Mesenchymal stem cell (in vitro differentiated cells and primary cell): Measurements from ENCODE around the gene NUTM1.

Experiments used
- DNase-seq: peaks from one replicate; pipeline ENCODE4 v3.0.0-alpha.2; 2013
- H2AFZ ChIP-seq: one replicate; pipeline ENCODE4 v1.6.1; 2013; ENCODE audit warnings: low read depth, mild to moderate bottlenecking, control low read depth, inconsistent platforms, low read length, moderate library complexity
- H2AK5ac ChIP-seq: 2 replicates; pipeline ENCODE4 v1.6.1; 2013; ENCODE audit warnings: low read length, moderate library complexity, mild to moderate bottlenecking, inconsistent platforms; ENCODE audit not compliant: severe bottlenecking
- H2BK120ac ChIP-seq: one replicate; pipeline ENCODE4 v1.6.1; 2013; ENCODE audit warnings: low read depth, mild to moderate bottlenecking, inconsistent platforms, low read length, moderate library complexity
- H2BK12ac ChIP-seq, 2 experiments: one replicate each; pipeline ENCODE4 v1.6.1; 2013; ENCODE audit warnings: inconsistent platforms in 2 of 2, low read length in 2 of 2, mild to moderate bottlenecking in 2 of 2, moderate library complexity in 2 of 2, control low read depth in 1 of 2
- H2BK15ac ChIP-seq: one replicate; pipeline ENCODE4 v1.6.1; 2013; ENCODE audit warnings: mild to moderate bottlenecking, low read depth, inconsistent platforms; ENCODE audit not compliant: poor library complexity, severe bottlenecking
- H2BK5ac ChIP-seq: 2 replicates; pipeline ENCODE4 v1.6.1; 2013; ENCODE audit warnings: low read depth, mild to moderate bottlenecking, low read length, control low read depth, inconsistent platforms; ENCODE audit not compliant: poor library complexity, severe bottlenecking
- H3K14ac ChIP-seq, 2 experiments: one replicate each; pipeline ENCODE4 v1.6.1; 2013; ENCODE audit warnings: inconsistent platforms in 2 of 2, low read length in 2 of 2, control low read depth in 1 of 2, mild to moderate bottlenecking in 1 of 2, moderate library complexity in 1 of 2
- H3K18ac ChIP-seq, 2 experiments: one replicate each; pipeline ENCODE4 v1.6.1; 2013; ENCODE audit warnings: inconsistent platforms in 2 of 2, low read length in 2 of 2, control low read depth in 1 of 2, low read depth in 1 of 2, mild to moderate bottlenecking in 1 of 2
- H3K23ac ChIP-seq, 2 experiments: one replicate each; pipeline ENCODE4 v1.6.1; 2013; ENCODE audit warnings: inconsistent platforms in 2 of 2, low read length in 2 of 2, mild to moderate bottlenecking in 2 of 2, moderate library complexity in 2 of 2, control low read depth in 1 of 2
- H3K27ac ChIP-seq: 2 replicates; pipeline ENCODE4 v1.5.1; 2013; ENCODE audit warnings: mild to moderate bottlenecking, moderate library complexity, low read length, control low read depth, inconsistent platforms; ENCODE audit not compliant: poor library complexity, severe bottlenecking
- H3K27me3 ChIP-seq, 2 experiments: 2 replicates each; pipeline versions ENCODE4 v1.6.1 to v1.7.0; 2013; ENCODE audit warnings: low read length in 2 of 2, mild to moderate bottlenecking in 2 of 2, moderate library complexity in 2 of 2, control low read depth in 1 of 2, inconsistent platforms in 1 of 2; ENCODE audit not compliant: control insufficient read depth in 1 of 2, insufficient read depth in 1 of 2
- H3K36me3 ChIP-seq, 2 experiments: 2 replicates each; pipeline versions ENCODE4 v1.6.1 to v1.7.0; 2013; ENCODE audit warnings: low read length in 2 of 2, control low read depth in 1 of 2, inconsistent platforms in 1 of 2, low read depth in 1 of 2, mild to moderate bottlenecking in 1 of 2; ENCODE audit not compliant: insufficient read depth in 2 of 2, control insufficient read depth in 1 of 2
- H3K4ac ChIP-seq, 2 experiments: one replicate each; pipeline ENCODE4 v1.6.1; 2013; ENCODE audit warnings: inconsistent platforms in 2 of 2, low read length in 2 of 2, mild to moderate bottlenecking in 2 of 2, moderate library complexity in 2 of 2, control low read depth in 1 of 2, low read depth in 1 of 2
- H3K4me1 ChIP-seq: 2 replicates; pipeline ENCODE4 v1.6.1; 2013; ENCODE audit warnings: low read depth, low read length, control low read depth; ENCODE audit not compliant: control insufficient read depth, insufficient read depth
- H3K4me2 ChIP-seq: 2 replicates; pipeline ENCODE4 v1.6.1; 2013; ENCODE audit warnings: low read length, mild to moderate bottlenecking, inconsistent platforms; ENCODE audit not compliant: poor library complexity, severe bottlenecking
- H3K4me3 ChIP-seq, 2 experiments: 2 replicates each; pipeline versions ENCODE4 v1.5.1 to v1.7.0; 2013; ENCODE audit warnings: low read length in 2 of 2, mild to moderate bottlenecking in 2 of 2, control low read depth in 1 of 2, low read depth in 1 of 2; ENCODE audit not compliant: insufficient read depth in 1 of 2
- H3K79me1 ChIP-seq: replicated peaks from 2 replicates; pipeline ENCODE4 v1.6.1; 2013; ENCODE audit warnings: mild to moderate bottlenecking, control low read depth, low read length, inconsistent platforms; ENCODE audit not compliant: poor library complexity, severe bottlenecking
- H3K9ac ChIP-seq: 2 replicates; pipeline ENCODE4 v1.7.0; 2013; ENCODE audit warnings: mild to moderate bottlenecking, low read length, moderate library complexity
- H3K9me3 ChIP-seq: 2 replicates; pipeline ENCODE4 v1.7.0; 2013; ENCODE audit warnings: mild to moderate bottlenecking, low read length; ENCODE audit not compliant: control insufficient read depth
- H4K8ac ChIP-seq: one replicate; pipeline ENCODE4 v1.6.1; 2013; ENCODE audit warnings: inconsistent platforms, mild to moderate bottlenecking, low read length, moderate library complexity
- H4K91ac ChIP-seq: one replicate; pipeline ENCODE4 v1.6.1; 2013; ENCODE audit warnings: mild to moderate bottlenecking, low read length, inconsistent platforms
- WGBS: methylation state at CpG from one replicate; pipeline ENCODE4 v1.1.7; 2013; ENCODE audit warnings: mixed read lengths; 5-methylcytosine and 5-hydroxymethylcytosine counted together

Gene NUTM1

GRCh38 chr15:34335176-34336032, 7.7 kb upstream of the NUTM1 start:
- H3K4me2 ChIP-seq = no peak overlapping the region
- H2BK120ac ChIP-seq = no peak overlapping the region
- H3K27ac ChIP-seq = no peak overlapping the region
- no peak overlapping the region for H3K14ac ChIP-seq
- no peak overlapping the region for H2AFZ ChIP-seq
- H2BK5ac ChIP-seq = no peak overlapping the region
- no peak overlapping the region for H3K4ac ChIP-seq
- no peak overlapping the region for H2BK12ac ChIP-seq
- H4K91ac ChIP-seq = no peak overlapping the region
- peaks cover 18% of the 10 kb centered on the region for H3K79me1 ChIP-seq
- WGBS = 93% methylated on average over 3 of the region's 3 CpGs
- H3K4me3 ChIP-seq = peak overlapping the region in 1 of 2 experiments; percentile 94
- H3K18ac ChIP-seq = no peak overlapping the region
- peaks cover 3 to 18% of the 10 kb centered on the region in 2 experiments for H3K36me3 ChIP-seq
- no peak overlapping the region for H4K8ac ChIP-seq
- H3K9me3 ChIP-seq = no peaks in the 10 kb centered on the region
- H3K27me3 ChIP-seq = no peaks in the 10 kb centered on the region
- peaks cover 10% of the 10 kb centered on the region for H3K4me1 ChIP-seq
- no peak overlapping the region for H2AK5ac ChIP-seq
- no peak overlapping the region for H3K23ac ChIP-seq
- peak overlapping the region; percentile 74 for H3K9ac ChIP-seq
- no peak overlapping the region for H2BK15ac ChIP-seq
- no peak for DNase-seq

GRCh38 chr15:34336231-34336990, 6.7 kb upstream of the NUTM1 start:
- Histone ChIP-seq H3K18ac (no peak overlapping the region), H2AK5ac (no peak overlapping the region), H3K4ac (no peak overlapping the region), H2BK15ac (no peak overlapping the region), H2AFZ (peak overlapping the region; percentile 84), H2BK120ac (no peak overlapping the region), H3K14ac (no peak overlapping the region), H3K9me3 (no peaks in the 10 kb centered on the region), H2BK12ac (no peak overlapping the region), H2BK5ac (no peak overlapping the region), H3K79me1 (peaks cover 20% of the 10 kb centered on the region), H3K23ac (no peak overlapping the region), H3K9ac (peak overlapping the region; percentile 87), H3K4me2 (peak overlapping the region; percentile 97), H4K91ac (no peak overlapping the region), H3K27ac (no peak overlapping the region), H4K8ac (no peak overlapping the region), H3K4me3 (peak overlapping the region in 1 of 2 experiments; percentile 94), H3K27me3 (no peaks in the 10 kb centered on the region), H3K4me1 (peaks cover 10% of the 10 kb centered on the region), H3K36me3 (peaks cover 7 to 27% of the 10 kb centered on the region in 2 experiments)
- 89% methylated on average over 15 of the region's 16 CpGs for WGBS
- DNase-seq = no peak

GRCh38 chr15:34336991-34337556, 6.0 kb upstream of the NUTM1 start:
- H3K4me3 ChIP-seq = peak overlapping the region; percentile 79 to 94
- no peak overlapping the region for H2BK120ac ChIP-seq
- no peak overlapping the region for H3K4ac ChIP-seq
- no peak overlapping the region for H2BK12ac ChIP-seq
- peaks cover 7 to 32% of the 10 kb centered on the region in 2 experiments for H3K36me3 ChIP-seq
- peak overlapping the region in 1 of 2 experiments; percentile 95 for H3K14ac ChIP-seq
- H3K27ac ChIP-seq = no peak overlapping the region
- WGBS = 5% methylated on average over 26 of the region's 26 CpGs
- no peak overlapping the region for H2BK5ac ChIP-seq
- H3K9me3 ChIP-seq = no peaks in the 10 kb centered on the region
- H2BK15ac ChIP-seq = peak overlapping the region; percentile 60
- no peaks in the 10 kb centered on the region for H3K27me3 ChIP-seq
- H4K8ac ChIP-seq = peak overlapping the region; percentile 35
- H3K4me2 ChIP-seq = peak overlapping the region; percentile 97
- peaks cover 14% of the 10 kb centered on the region for H3K4me1 ChIP-seq
- peak overlapping the region; percentile 87 for H3K9ac ChIP-seq
- H4K91ac ChIP-seq = no peak overlapping the region
- no peak overlapping the region for H2AK5ac ChIP-seq
- peak overlapping the region in 1 of 2 experiments; percentile 89 for H3K18ac ChIP-seq
- peak overlapping the region; percentile 84 for H2AFZ ChIP-seq
- H3K79me1 ChIP-seq = peaks cover 22% of the 10 kb centered on the region
- no peak overlapping the region for H3K23ac ChIP-seq
- DNase-seq = no peak
